H1 (cell line): ENCODE measurements around the gene FKBP2. TPM values are rescaled to one million over a fixed set of nuclear protein-coding genes. Genes with fewer than 3 reads are reported as not detected.

Experiments
- CTCF ChIA-PET: fragments of 300-600 bp; sonication (Branson Sonifier 250); formaldehyde crosslinking; loops from one replicate; lab custom pipeline; 2021; ENCODE audit not compliant: partially characterized antibody; lab: Charles Lee
- POLR2A ChIA-PET: fragments of 300-600 bp; sonication (Branson Sonifier 250); formaldehyde crosslinking; loops from one replicate; lab custom pipeline; 2021; ENCODE audit warnings: inconsistent platforms; ENCODE audit not compliant: partially characterized antibody; lab: Charles Lee
- DNase-seq, 2 experiments: peaks; one replicate each; pipeline versions ENCODE4 v3.0.0 to v3.0.0-alpha.2; 2010 to 2022; ENCODE audit warnings: low spot score in 2 of 2, low read depth in 1 of 2, mixed read lengths in 1 of 2
- FAIRE-seq: peaks from 2 replicates; lab custom pipeline; 2011; peaks lifted over from hg19 to GRCh38; lab: Jason Lieb, UNC
- H2AFZ ChIP-seq: 2 replicates; pipeline ENCODE4 v1.8.1; 2012; ENCODE audit warnings: low read length, inconsistent platforms
- H2AK5ac ChIP-seq: 2 replicates; pipeline ENCODE4 v1.6.1; 2013; ENCODE audit warnings: low read depth, low read length
- H2BK120ac ChIP-seq: replicated peaks from 2 replicates; pipeline ENCODE3; 2013; ENCODE audit warnings: low read depth, low read length, inconsistent platforms
- H2BK12ac ChIP-seq: 2 replicates; pipeline ENCODE4 v1.6.1; 2013; ENCODE audit warnings: low read depth, low read length
- H2BK15ac ChIP-seq: 2 replicates; pipeline ENCODE4 v1.6.1; 2013; ENCODE audit warnings: low read length
- H2BK20ac ChIP-seq: 2 replicates; pipeline ENCODE4 v1.6.1; 2013; ENCODE audit warnings: low read length
- H2BK5ac ChIP-seq: 2 replicates; pipeline ENCODE4 v1.6.1; 2013; ENCODE audit warnings: low read depth, low read length
- H3K14ac ChIP-seq: 2 replicates; pipeline ENCODE4 v1.6.1; 2013; ENCODE audit warnings: inconsistent platforms; ENCODE audit not compliant: insufficient read length
- H3K18ac ChIP-seq: 2 replicates; pipeline ENCODE4 v1.6.1; 2013; ENCODE audit warnings: low read length; ENCODE audit errors: extremely low read depth
- H3K23ac ChIP-seq: 2 replicates; pipeline ENCODE4 v1.6.1; 2013; ENCODE audit warnings: inconsistent platforms; ENCODE audit not compliant: insufficient read length
- H3K23me2 ChIP-seq: 2 replicates; pipeline ENCODE4 v1.6.1; 2013; ENCODE audit warnings: low read depth, low read length
- H3K27ac ChIP-seq: 2 replicates; pipeline ENCODE4 v1.6.1; 2011; ENCODE audit warnings: low read depth, low read length, inconsistent platforms
- H3K27me3 ChIP-seq, 4 experiments: replicated peaks in 1 of 4; 1 replicate in 1 of 4; 2 replicates in 3 of 4; pipeline versions ENCODE4 v1.6.1 to v1.8.1; 2011 to 2013; ENCODE audit warnings: low read length in 3 of 4, mild to moderate bottlenecking in 3 of 4, inconsistent platforms in 2 of 4, mixed read lengths in 2 of 4, moderate library complexity in 1 of 4; ENCODE audit not compliant: control insufficient read depth in 3 of 4, insufficient read depth in 3 of 4; ENCODE audit errors: extremely low read depth in 1 of 4
- H3K36me3 ChIP-seq, 4 experiments: 2 replicates each; pipeline versions ENCODE4 v1.6.1 to v1.8.1; 2011 to 2013; ENCODE audit warnings: mild to moderate bottlenecking in 4 of 4, low read length in 3 of 4, moderate library complexity in 2 of 4, control low read depth in 1 of 4, inconsistent platforms in 1 of 4; ENCODE audit not compliant: insufficient read depth in 4 of 4, control insufficient read depth in 2 of 4
- H3K4ac ChIP-seq: replicated peaks from 2 replicates; pipeline ENCODE3; 2013; ENCODE audit warnings: low read length, low read depth, mixed read lengths, inconsistent platforms; ENCODE audit not compliant: insufficient read length
- H3K4me1 ChIP-seq, 4 experiments: replicated peaks in 1 of 4; 1 replicate in 1 of 4; 2 replicates in 3 of 4; pipeline versions ENCODE4 v1.6.1 to v1.8.1; 2011 to 2013; ENCODE audit warnings: low read length in 3 of 4, inconsistent platforms in 2 of 4, mixed read lengths in 1 of 4; ENCODE audit not compliant: insufficient read depth in 4 of 4, control insufficient read depth in 3 of 4
- H3K4me2 ChIP-seq, 2 experiments: 2 replicates each; pipeline versions ENCODE4 v1.6.1 to v1.8.1; 2011 to 2013; ENCODE audit warnings: low read depth in 2 of 2, low read length in 2 of 2, control low read depth in 1 of 2, inconsistent platforms in 1 of 2, mild to moderate bottlenecking in 1 of 2; ENCODE audit not compliant: insufficient read depth in 1 of 2
- H3K4me3 ChIP-seq, 4 experiments: fragments of 200-600, 300-600 bp in 1 of 4; sonication (generic), shearing (Covaris generic), sonication (Bioruptor Twin) in 1 of 4; 2 replicates each; pipeline versions ENCODE4 v1.5.1 to v1.8.1; 2011 to 2016; ENCODE audit warnings: low read length in 4 of 4, low read depth in 3 of 4, control low read depth in 2 of 4, inconsistent platforms in 2 of 4, mild to moderate bottlenecking in 2 of 4, mixed read lengths in 1 of 4, moderate library complexity in 1 of 4; ENCODE audit not compliant: insufficient read depth in 2 of 4; ENCODE audit errors: extremely low read depth in 1 of 4
- H3K56ac ChIP-seq: replicated peaks from 2 replicates; pipeline ENCODE3; 2013; ENCODE audit warnings: low read depth, mild to moderate bottlenecking, mixed read lengths, low read length, inconsistent platforms; ENCODE audit not compliant: insufficient read length
- H3K79me1 ChIP-seq: 2 replicates; pipeline ENCODE4 v1.6.1; 2013; ENCODE audit warnings: low read depth, low read length, control low read depth
- H3K79me2 ChIP-seq, 2 experiments: 2 replicates each; pipeline versions ENCODE4 v1.6.1 to v1.8.1; 2012 to 2013; ENCODE audit warnings: low read length in 2 of 2, mild to moderate bottlenecking in 2 of 2, inconsistent platforms in 1 of 2; ENCODE audit not compliant: insufficient read depth in 2 of 2, control insufficient read depth in 1 of 2
- H3K9ac ChIP-seq, 4 experiments: replicated peaks in 1 of 4; 1 replicate in 1 of 4; 2 replicates in 3 of 4; pipeline versions ENCODE4 v1.6.1 to v1.8.1; 2011 to 2013; ENCODE audit warnings: low read depth in 3 of 4, low read length in 3 of 4, control low read depth in 2 of 4, mild to moderate bottlenecking in 2 of 4, moderate library complexity in 2 of 4, inconsistent platforms in 1 of 4; ENCODE audit errors: extremely low read depth in 1 of 4
- H3K9me3 ChIP-seq, 2 experiments: 2 replicates each; pipeline versions ENCODE4 v1.6.1 to v1.8.1; 2012 to 2013; ENCODE audit warnings: mild to moderate bottlenecking in 2 of 2, moderate library complexity in 2 of 2, control low read depth in 1 of 2, inconsistent platforms in 1 of 2, low read depth in 1 of 2, low read length in 1 of 2, mixed read lengths in 1 of 2; ENCODE audit not compliant: insufficient read depth in 2 of 2
- H4K20me1 ChIP-seq, 2 experiments: replicated peaks in 1 of 2; 2 replicates each; pipeline versions ENCODE3 to v1.8.1; 2011 to 2013; ENCODE audit warnings: inconsistent platforms in 2 of 2, low read length in 2 of 2, mild to moderate bottlenecking in 1 of 2; ENCODE audit not compliant: insufficient read depth in 2 of 2, control insufficient read depth in 1 of 2
- H4K5ac ChIP-seq: 2 replicates; pipeline ENCODE4 v1.6.1; 2013; ENCODE audit warnings: low read length, low read depth, mixed read lengths, inconsistent platforms; ENCODE audit not compliant: insufficient read length
- H4K8ac ChIP-seq: 2 replicates; pipeline ENCODE4 v1.8.0; 2013; ENCODE audit warnings: mild to moderate bottlenecking, moderate library complexity, low read length, inconsistent platforms; ENCODE audit not compliant: insufficient read depth; ENCODE audit errors: extremely low read depth
- H4K91ac ChIP-seq: replicated peaks from 2 replicates; pipeline ENCODE3; 2013; ENCODE audit warnings: low read length, mixed read lengths, inconsistent platforms; ENCODE audit not compliant: insufficient read length
- BACH1 ChIP-seq: IDR thresholded peaks from 2 replicates; pipeline ENCODE4 v1.6.1; 2012; ENCODE audit warnings: low read length, improper control_type of control experiment
- CHD1 ChIP-seq: IDR thresholded peaks from 2 replicates; pipeline ENCODE4 v1.6.1; 2012; ENCODE audit warnings: low read depth, low read length, improper control_type of control experiment
- JUND ChIP-seq: IDR thresholded peaks from 2 replicates; pipeline ENCODE4 v1.6.1; 2011; ENCODE audit warnings: mild to moderate bottlenecking, improper control_type of control experiment, low read length
- MAFK ChIP-seq: IDR thresholded peaks from 2 replicates; pipeline ENCODE4 v1.6.1; 2012; ENCODE audit warnings: low read depth, mild to moderate bottlenecking, improper control_type of control experiment, low read length
- PHF8 ChIP-seq: fragments of 200-600 bp; sonication (generic); conservative IDR thresholded peaks from 2 replicates; pipeline ENCODE4 v1.7.1; 2012; ENCODE audit warnings: low read depth, mild to moderate bottlenecking, inconsistent platforms, low read length, moderate library complexity
- RAD21 ChIP-seq, 2 experiments: IDR thresholded peaks in 1 of 2; conservative IDR thresholded peaks in 1 of 2; 2 replicates each; pipeline ENCODE4 v1.6.1; 2011; ENCODE audit warnings: low read depth in 2 of 2, low read length in 2 of 2, improper control_type of control experiment in 1 of 2, inconsistent platforms in 1 of 2, mild to moderate bottlenecking in 1 of 2, moderate library complexity in 1 of 2
- TAF7 ChIP-seq: optimal IDR thresholded peaks from 2 replicates; pipeline ENCODE3; 2011; ENCODE audit warnings: low read depth, mild to moderate bottlenecking, inconsistent platforms, low read length, moderate library complexity, borderline replicate concordance
- TBP ChIP-seq: IDR thresholded peaks from 2 replicates; pipeline ENCODE4 v1.6.1; 2011; ENCODE audit warnings: low read depth, low read length, improper control_type of control experiment
- WGBS, 2 experiments: shearing (Covaris generic) in 1 of 2; methylation state at CpG; one replicate each; pipeline versions ENCODE4 v1.1.6 to v1.1.7; 2013 to 2015; ENCODE audit warnings: low lambda C conversion rate in 2 of 2, mixed read lengths in 2 of 2, inconsistent platforms in 1 of 2, low coverage in 1 of 2, missing lambda C conversion rate in 1 of 2; ENCODE audit not compliant: insufficient replicate concordance in 2 of 2, insufficient coverage in 1 of 2, insufficient read length in 1 of 2; ENCODE audit errors: extremely low coverage in 1 of 2, missing lambda C conversion rate in 1 of 2; 5-methylcytosine and 5-hydroxymethylcytosine counted together
- polyA plus RNA-seq, 7 experiments: library from polyadenylated mRNA; depleted of rRNA in 3 of 7; stranded (reverse) in 5 of 7; unstranded in 2 of 7; fragments of >200 nt in 5 of 7; fragments of 200-250 nt in 2 of 7; gene quantifications; 1 replicate in 5 of 7; 2 replicates in 1 of 7; 4 replicates in 1 of 7; pipeline versions ENCODE4 v1.2.1 to v1.2.3, GENCODE V29; 2011 to 2013; ENCODE audit warnings: missing spikeins in 2 of 7, mixed read lengths in 2 of 7
- total RNA-seq: library from RNA; stranded (reverse); fragmentation: NEBNext Ultra II Directional; extraction: Animal tissue kit (Norgen Biotek cat#: 25700); gene quantifications from 2 replicates; pipeline ENCODE4 v1.2.1, GENCODE V29; 2021

The FKBP2 gene
- total and polyA plus RNA-seq, 2 of the 8 experiments (the other 6 are each of a cell fraction or from before 2014, with no cell fraction given): 41.7 to 52.5 TPM

DNA sequence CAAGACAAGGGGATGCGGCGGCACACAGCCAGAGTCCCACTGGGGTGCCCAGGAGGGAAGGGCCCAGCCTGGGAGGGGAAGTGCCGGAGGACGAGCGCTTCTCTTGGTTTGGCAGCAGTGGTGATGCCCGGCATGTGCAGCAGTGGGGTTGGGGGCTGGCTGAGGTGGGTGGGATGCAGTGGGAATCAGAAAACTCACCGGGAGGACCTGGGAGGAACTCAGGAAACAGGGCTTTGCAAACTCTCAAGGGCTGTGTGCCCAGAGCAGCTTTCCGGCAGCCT is 31.4 kb upstream of the FKBP2 start:
- H2BK120ac ChIP-seq: no peak overlapping the region
- H3K27me3 ChIP-seq: no peaks in the 10 kb centered on the region; a peak in 1 of 7 replicates
- ChIA-PET POLR2A (interaction anchor here (1.3 to 18.4 kb wide), 7 partner anchors 11 to 41 kb away, joined by 3 to 253 read pairs (median 5); partner anchors contain the start of genes NUDT22, STIP1, TRPT1 and VEGFB), CTCF (interaction anchor here (0.9 to 7.4 kb wide), 10 partner anchors 9 to 202 kb away, joined by 3 to 57 read pairs (median 4); partner anchors contain the start of gene PLCB3)
- H3K9ac ChIP-seq: no peak overlapping the region
- 89% methylated on average over 8 of the region's 8 CpGs; no CpG with 5 or more reads in 1 of the 2 experiments for WGBS, 2 experiments
- no peak overlapping the region for H2AK5ac ChIP-seq
- no peak overlapping the region for H2BK20ac ChIP-seq
- no peak overlapping the region for H4K91ac ChIP-seq
- no peaks in the 10 kb centered on the region for H3K79me1 ChIP-seq
- H3K23me2 ChIP-seq: no peaks in the 10 kb centered on the region
- DNase-seq: no peak
- H3K14ac ChIP-seq: no peak overlapping the region
- no peak overlapping the region for H3K23ac ChIP-seq
- H2BK5ac ChIP-seq: no peak overlapping the region; the same call in 1 of the 2 replicates
- H3K4me2 ChIP-seq: no peak overlapping the region
- H3K79me2 ChIP-seq: no peaks in the 10 kb centered on the region
- H3K27ac ChIP-seq: no peak overlapping the region
- no peak for FAIRE-seq
- H4K5ac ChIP-seq: no peak overlapping the region
- H4K8ac ChIP-seq: no peak overlapping the region
- H3K36me3 ChIP-seq: peaks cover 10 to 21% (median 15%) of the 10 kb centered on the region in 4 experiments; a peak in 7 of 8 replicates
- H3K9me3 ChIP-seq: no peaks in the 10 kb centered on the region
- peaks cover 2 to 9% of the 10 kb centered on the region in 2 experiments for H4K20me1 ChIP-seq
- H2BK12ac ChIP-seq: no peak overlapping the region
- H3K4me3 ChIP-seq: no peak overlapping the region
- H2AFZ ChIP-seq: no peak overlapping the region
- no peak overlapping the region for H3K56ac ChIP-seq
- no peak overlapping the region for H3K18ac ChIP-seq
- H2BK15ac ChIP-seq: no peak overlapping the region
- H3K4ac ChIP-seq: no peak overlapping the region
- peaks cover 0 to 5% (median 0%) of the 10 kb centered on the region in 4 experiments; a peak in 3 of 7 replicates for H3K4me1 ChIP-seq
- no peak for TF ChIP-seq TBP
- no peak for TF ChIP-seq MAFK
- TF ChIP-seq JUND: no peak
- TF ChIP-seq BACH1: no peak
- no peak for TF ChIP-seq PHF8
- TF ChIP-seq CHD1: no peak
- TF ChIP-seq RAD21 (IDR thresholded peaks at IDR 0.05 in 1 of 2, conservative IDR thresholded peaks at IDR 0.05 in 1 of 2; ENCODE audit: low read depth in 2 of 2, low read length in 2 of 2): no peak
- TF ChIP-seq TAF7: no peak
